GM06990 (cell line): ENCODE measurements around the gene ZFYVE19.
A peak's percentile ranks its signal among the peaks of the same experiment; 100 is the strongest.
"Not testable (repeated sequence)": the region's sequence is repeated elsewhere in the genome, so short reads cannot be mapped to it uniquely, and the experiment has no call there.

ENCODE experiments used
- DNase-seq: peaks from one replicate; pipeline ENCODE4 v3.0.0-alpha.2; 2011; ENCODE audit not compliant: insufficient read length; ENCODE audit errors: extremely low read depth
- H3K27me3 ChIP-seq: replicated peaks from 2 replicates; pipeline ENCODE4 v1.6.0; 2011; ENCODE audit warnings: low read length; ENCODE audit not compliant: control insufficient read depth, insufficient read depth
- H3K36me3 ChIP-seq: 2 replicates; pipeline ENCODE4 v1.5.1; 2011; ENCODE audit warnings: low read length; ENCODE audit not compliant: control insufficient read depth, insufficient read depth
- H3K4me3 ChIP-seq: replicated peaks from 2 replicates; pipeline ENCODE4 v1.5.1; 2011; ENCODE audit warnings: low read depth, mild to moderate bottlenecking, control low read depth, low read length
- TF ChIP-seq, protein P1 (sequence below): IDR thresholded peaks from 2 replicates; pipeline ENCODE4 v1.5.1; 2011; ENCODE audit warnings: low read length, control low read depth, mild to moderate bottlenecking, inconsistent platforms; ENCODE audit not compliant: insufficient read depth, poor library complexity, severe bottlenecking

Gene ZFYVE19

DNA sequence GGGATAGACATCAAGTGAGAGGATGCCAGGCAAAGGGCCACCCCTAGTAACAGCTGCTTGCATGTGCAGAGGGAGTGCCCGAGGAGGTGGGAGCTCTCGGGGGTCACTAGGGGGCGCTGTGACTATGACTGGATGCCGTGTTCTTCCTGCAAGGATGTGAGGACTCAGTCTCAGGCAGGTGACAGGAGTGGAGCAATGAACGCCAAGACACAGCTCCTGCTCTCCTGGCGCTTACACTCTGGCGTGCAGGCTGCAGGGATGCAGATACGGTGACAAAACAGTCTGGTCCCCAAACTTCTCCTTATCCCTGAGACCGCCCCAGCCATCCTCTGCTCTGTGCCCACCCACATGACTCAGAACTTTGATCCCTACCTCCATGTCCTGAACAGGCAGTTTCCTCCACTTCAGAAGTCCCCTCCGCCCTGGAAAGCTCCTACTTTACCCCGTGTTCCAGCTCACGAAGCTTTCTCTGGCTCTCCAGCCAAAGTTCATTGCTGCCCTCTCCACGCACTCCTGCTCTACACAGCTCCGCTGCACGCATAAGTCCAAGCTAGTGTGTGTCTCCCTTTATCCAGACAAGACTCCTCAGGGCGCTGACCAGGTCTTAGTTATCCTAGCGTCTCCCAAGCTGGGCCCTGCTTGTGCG is 52.4 kb downstream of the ZFYVE19 start:
- Histone ChIP-seq H3K4me3 (no peak overlapping the region), H3K27me3 (no peaks in the 10 kb centered on the region), H3K36me3 (no peaks in the 10 kb centered on the region)
- DNase-seq: peak; percentile 67
- TF ChIP-seq, protein P1, sequence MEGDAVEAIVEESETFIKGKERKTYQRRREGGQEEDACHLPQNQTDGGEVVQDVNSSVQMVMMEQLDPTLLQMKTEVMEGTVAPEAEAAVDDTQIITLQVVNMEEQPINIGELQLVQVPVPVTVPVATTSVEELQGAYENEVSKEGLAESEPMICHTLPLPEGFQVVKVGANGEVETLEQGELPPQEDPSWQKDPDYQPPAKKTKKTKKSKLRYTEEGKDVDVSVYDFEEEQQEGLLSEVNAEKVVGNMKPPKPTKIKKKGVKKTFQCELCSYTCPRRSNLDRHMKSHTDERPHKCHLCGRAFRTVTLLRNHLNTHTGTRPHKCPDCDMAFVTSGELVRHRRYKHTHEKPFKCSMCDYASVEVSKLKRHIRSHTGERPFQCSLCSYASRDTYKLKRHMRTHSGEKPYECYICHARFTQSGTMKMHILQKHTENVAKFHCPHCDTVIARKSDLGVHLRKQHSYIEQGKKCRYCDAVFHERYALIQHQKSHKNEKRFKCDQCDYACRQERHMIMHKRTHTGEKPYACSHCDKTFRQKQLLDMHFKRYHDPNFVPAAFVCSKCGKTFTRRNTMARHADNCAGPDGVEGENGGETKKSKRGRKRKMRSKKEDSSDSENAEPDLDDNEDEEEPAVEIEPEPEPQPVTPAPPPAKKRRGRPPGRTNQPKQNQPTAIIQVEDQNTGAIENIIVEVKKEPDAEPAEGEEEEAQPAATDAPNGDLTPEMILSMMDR: peak; percentile 95

DNA sequence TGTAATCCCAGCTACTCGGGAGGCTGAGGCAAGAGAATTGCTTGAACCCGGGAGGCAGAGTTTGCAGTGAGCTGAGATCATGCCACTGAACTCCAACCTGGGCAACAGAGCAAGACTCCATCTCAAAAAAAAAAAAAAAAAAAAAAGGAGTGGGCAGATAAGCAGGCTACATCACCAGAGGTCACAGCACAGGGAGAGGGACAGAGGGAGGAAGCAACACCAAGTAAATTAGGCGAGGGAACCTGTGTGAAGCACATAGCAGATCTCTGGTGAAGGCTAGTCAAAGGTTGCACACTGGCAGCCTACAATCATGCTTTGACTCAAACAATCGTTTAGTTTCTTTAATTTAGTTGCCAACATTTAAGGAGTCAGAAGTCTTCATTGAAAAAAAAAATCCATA is 54.3 kb downstream of the ZFYVE19 start:
- H3K4me3 ChIP-seq, H3K27me3 ChIP-seq, DNase-seq, H3K36me3 ChIP-seq: not testable (repeated sequence)

DNA sequence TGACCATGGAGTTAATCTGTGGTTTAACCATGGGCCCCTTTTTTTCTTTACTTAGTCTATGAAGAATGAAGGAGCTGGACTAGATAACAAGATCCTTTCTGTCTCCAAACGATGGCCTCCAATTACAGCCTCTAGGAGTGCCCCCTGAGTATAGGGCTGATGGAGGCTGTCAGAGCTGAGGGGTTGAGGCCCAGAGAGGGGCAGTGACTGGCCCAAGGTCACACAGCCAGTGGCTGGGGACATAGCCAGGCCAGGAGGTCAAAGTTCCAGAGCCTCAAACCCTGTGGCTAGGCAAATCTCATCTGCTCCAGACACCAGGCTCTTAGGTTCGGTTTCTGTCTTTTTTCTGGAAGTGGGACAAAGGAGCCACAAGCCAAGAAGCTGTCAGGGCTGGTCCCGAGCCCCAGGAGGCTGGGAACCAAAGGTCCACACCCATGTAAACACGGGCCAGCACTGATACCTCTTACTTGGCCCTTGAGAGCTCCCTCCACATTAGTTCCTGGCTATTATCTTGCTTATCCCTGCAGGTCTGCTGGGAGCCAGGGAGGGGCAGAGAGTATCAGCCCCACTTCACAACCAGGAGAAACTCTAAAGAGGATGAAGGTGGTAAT is 56.9 kb downstream of the ZFYVE19 start:
- TF ChIP-seq, protein P1: no peak
- DNase-seq: no peak
- no peak overlapping the region for H3K4me3 ChIP-seq

More for the DNA sequence above, 56.9 kb downstream of the ZFYVE19 start:
- no peaks in the 10 kb centered on the region for H3K36me3 ChIP-seq
- no peaks in the 10 kb centered on the region for H3K27me3 ChIP-seq
